Hepatocyte (in vitro differentiated cells): ENCODE data around the gene PTPRT.

Experiments used
- EZH2 ChIP-seq: fragments of 200-600 bp; sonication (generic); IDR thresholded peaks from 2 replicates; pipeline ENCODE4 v1.6.1; 2016; ENCODE audit warnings: antibody characterized with exemption, mild to moderate bottlenecking, borderline replicate concordance
- TF ChIP-seq, protein P1 (sequence below): fragments of 200-600 bp; sonication (generic); IDR thresholded peaks from 2 replicates; pipeline ENCODE4 v1.5.1; 2016; ENCODE audit warnings: antibody characterized with exemption, mild to moderate bottlenecking; ENCODE audit not compliant: poor library complexity

- TF ChIP-seq, protein P1, sequence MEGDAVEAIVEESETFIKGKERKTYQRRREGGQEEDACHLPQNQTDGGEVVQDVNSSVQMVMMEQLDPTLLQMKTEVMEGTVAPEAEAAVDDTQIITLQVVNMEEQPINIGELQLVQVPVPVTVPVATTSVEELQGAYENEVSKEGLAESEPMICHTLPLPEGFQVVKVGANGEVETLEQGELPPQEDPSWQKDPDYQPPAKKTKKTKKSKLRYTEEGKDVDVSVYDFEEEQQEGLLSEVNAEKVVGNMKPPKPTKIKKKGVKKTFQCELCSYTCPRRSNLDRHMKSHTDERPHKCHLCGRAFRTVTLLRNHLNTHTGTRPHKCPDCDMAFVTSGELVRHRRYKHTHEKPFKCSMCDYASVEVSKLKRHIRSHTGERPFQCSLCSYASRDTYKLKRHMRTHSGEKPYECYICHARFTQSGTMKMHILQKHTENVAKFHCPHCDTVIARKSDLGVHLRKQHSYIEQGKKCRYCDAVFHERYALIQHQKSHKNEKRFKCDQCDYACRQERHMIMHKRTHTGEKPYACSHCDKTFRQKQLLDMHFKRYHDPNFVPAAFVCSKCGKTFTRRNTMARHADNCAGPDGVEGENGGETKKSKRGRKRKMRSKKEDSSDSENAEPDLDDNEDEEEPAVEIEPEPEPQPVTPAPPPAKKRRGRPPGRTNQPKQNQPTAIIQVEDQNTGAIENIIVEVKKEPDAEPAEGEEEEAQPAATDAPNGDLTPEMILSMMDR: no peak
- no peak for TF ChIP-seq EZH2
Observed at GRCh38 chr20:42955713-42956112, 234.0 kb downstream of the PTPRT start.
